ENCODE measurements around the gene PGAM5.
"Not testable (repeated sequence)": the region's sequence is repeated elsewhere in the genome, so short reads cannot be mapped to it uniquely, and the experiment has no call there.

The PGAM5 gene

GRCh38 chr12:132739600-132740312 lies 29.1 kb downstream of the PGAM5 start:
- no peaks in the 10 kb centered on the region for H3K4me1 ChIP-seq (ENCODE audit: control insufficient read depth in 1 of 2, insufficient read depth in 2 of 2, low read length in 2 of 2)
- H3K36me3 ChIP-seq (ENCODE audit: control insufficient read depth in 1 of 2, insufficient read depth in 2 of 2, low read length in 2 of 2): peaks cover 82 to 92% of the 10 kb centered on the region in 2 donors
- H3K4me3 ChIP-seq (ENCODE audit: low read depth in 1 of 2, low read length in 2 of 2): no peak overlapping the region
- H3K27ac ChIP-seq (ENCODE audit: low read length): no peak overlapping the region
- no peaks in the 10 kb centered on the region for H3K9me3 ChIP-seq (ENCODE audit: control insufficient read depth in 1 of 2, low read length in 2 of 2)
- H3K27me3 ChIP-seq (ENCODE audit: low read depth, low read length): no peaks in the 10 kb centered on the region

- Histone ChIP-seq H3K4me1 (ENCODE audit: control insufficient read depth in 1 of 2, insufficient read depth in 2 of 2, low read length in 2 of 2) (no peaks in the 10 kb centered on the region), H3K36me3 (ENCODE audit: control insufficient read depth in 1 of 2, insufficient read depth in 2 of 2, low read length in 2 of 2) (peaks cover 80 to 91% of the 10 kb centered on the region in 2 donors), H3K4me3 (ENCODE audit: low read depth in 1 of 2, low read length in 2 of 2) (no peak overlapping the region), H3K27ac (ENCODE audit: low read length) (no peak overlapping the region), H3K9me3 (ENCODE audit: control insufficient read depth in 1 of 2, low read length in 2 of 2) (no peaks in the 10 kb centered on the region), H3K27me3 (ENCODE audit: low read depth, low read length) (no peaks in the 10 kb centered on the region)
Observed at GRCh38 chr12:132740313-132740646, 29.6 kb downstream of the PGAM5 start.

DNA sequence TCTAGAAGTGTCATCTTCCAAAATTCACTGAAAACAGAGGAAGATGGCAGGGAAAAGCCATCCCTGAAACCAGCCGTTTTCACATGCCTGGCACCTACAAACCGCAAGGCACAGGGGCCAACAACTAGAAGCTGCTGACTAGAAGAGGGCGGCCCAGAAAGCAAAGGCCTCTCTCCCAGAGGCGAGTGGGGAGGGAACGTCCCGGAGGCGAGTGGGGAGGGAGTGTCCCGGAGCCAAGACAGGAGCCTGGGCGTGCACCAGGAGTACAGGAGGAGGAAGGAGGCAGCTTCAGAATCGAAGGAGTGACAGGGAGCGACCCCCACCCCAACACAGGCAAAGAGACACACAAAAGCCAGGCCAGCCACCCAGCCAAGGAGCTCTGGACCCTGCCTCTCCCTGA lies 30.0 kb downstream of the PGAM5 start:
- Histone ChIP-seq H3K27ac (ENCODE audit: low read length) (no peak overlapping the region), H3K9me3 (ENCODE audit: control insufficient read depth in 1 of 2, low read length in 2 of 2) (no peaks in the 10 kb centered on the region), H3K4me1 (ENCODE audit: control insufficient read depth in 1 of 2, insufficient read depth in 2 of 2, low read length in 2 of 2) (no peaks in the 10 kb centered on the region), H3K4me3 (ENCODE audit: low read depth in 1 of 2, low read length in 2 of 2) (no peak overlapping the region), H3K27me3 (ENCODE audit: low read depth, low read length) (no peaks in the 10 kb centered on the region), H3K36me3 (ENCODE audit: control insufficient read depth in 1 of 2, insufficient read depth in 2 of 2, low read length in 2 of 2) (peaks cover 80 to 91% of the 10 kb centered on the region in 2 donors)

GRCh38 chr12:132741620-132742019 lies 31.0 kb downstream of the PGAM5 start:
- H3K4me1 ChIP-seq (ENCODE audit: control insufficient read depth in 1 of 2, insufficient read depth in 2 of 2, low read length in 2 of 2): no peaks in the 10 kb centered on the region
- H3K36me3 ChIP-seq (ENCODE audit: control insufficient read depth in 1 of 2, insufficient read depth in 2 of 2, low read length in 2 of 2): peaks cover 79 to 91% of the 10 kb centered on the region in 2 donors
- no peaks in the 10 kb centered on the region for H3K27me3 ChIP-seq (ENCODE audit: low read depth, low read length)
- H3K27ac ChIP-seq (ENCODE audit: low read length): no peak overlapping the region
- no peak overlapping the region for H3K4me3 ChIP-seq (ENCODE audit: low read depth in 1 of 2, low read length in 2 of 2)
- H3K9me3 ChIP-seq (ENCODE audit: control insufficient read depth in 1 of 2, low read length in 2 of 2): no peaks in the 10 kb centered on the region

DNA sequence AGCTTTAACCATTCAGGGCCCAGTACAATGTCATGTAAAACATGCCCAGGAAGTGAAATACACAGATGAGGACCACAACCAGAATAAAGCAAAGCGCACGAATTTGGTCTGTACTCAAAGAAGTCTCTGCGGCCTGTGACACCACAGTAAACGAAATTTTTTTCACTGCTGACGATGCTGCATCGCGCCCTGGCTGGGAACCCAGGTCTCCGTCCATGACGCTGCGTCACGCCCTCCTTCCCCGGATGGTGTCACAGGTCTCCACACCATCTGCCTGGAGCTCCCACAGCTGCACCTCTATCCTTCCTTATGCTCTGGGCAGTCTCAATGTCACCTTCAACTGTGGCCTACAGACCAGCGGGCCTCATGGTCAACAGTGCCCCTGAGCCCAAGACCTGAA lies 33.2 kb downstream of the PGAM5 start:
- no peaks in the 10 kb centered on the region for H3K9me3 ChIP-seq (ENCODE audit: control insufficient read depth in 1 of 2, low read length in 2 of 2)
- H3K27me3 ChIP-seq (ENCODE audit: low read depth, low read length): no peaks in the 10 kb centered on the region
- no peaks in the 10 kb centered on the region for H3K4me1 ChIP-seq (ENCODE audit: control insufficient read depth in 1 of 2, insufficient read depth in 2 of 2, low read length in 2 of 2)
- H3K4me3 ChIP-seq (ENCODE audit: low read depth in 1 of 2, low read length in 2 of 2): no peak overlapping the region
- H3K27ac ChIP-seq (ENCODE audit: low read length): no peak overlapping the region
- H3K36me3 ChIP-seq (ENCODE audit: control insufficient read depth in 1 of 2, insufficient read depth in 2 of 2, low read length in 2 of 2): peaks cover 83 to 93% of the 10 kb centered on the region in 2 donors

DNA sequence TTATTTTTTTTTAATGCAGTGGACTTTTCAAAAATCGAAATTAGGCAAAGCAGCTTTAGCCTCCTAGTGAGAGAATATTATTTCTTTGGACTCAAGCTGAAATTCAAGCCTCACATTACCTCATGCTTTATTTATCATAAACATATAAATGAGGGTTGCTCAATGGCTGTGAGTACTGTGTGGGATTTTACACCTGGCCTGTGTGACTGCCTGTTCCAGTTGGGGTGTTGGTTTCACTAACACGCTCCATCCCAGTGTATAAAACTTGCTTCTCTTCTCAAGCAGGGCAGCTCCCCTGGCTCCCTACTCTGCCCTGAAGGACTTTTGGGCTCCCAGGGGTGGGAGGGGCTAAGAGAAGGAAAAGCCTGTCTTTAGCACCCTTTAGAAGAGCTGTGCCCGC lies 36.0 kb downstream of the PGAM5 start:
- H3K27me3 ChIP-seq (ENCODE audit: low read depth, low read length): no peaks in the 10 kb centered on the region
- H3K4me1 ChIP-seq (ENCODE audit: control insufficient read depth in 1 of 2, insufficient read depth in 2 of 2, low read length in 2 of 2): no peaks in the 10 kb centered on the region
- peaks cover 70 to 87% of the 10 kb centered on the region in 2 donors for H3K36me3 ChIP-seq (ENCODE audit: control insufficient read depth in 1 of 2, insufficient read depth in 2 of 2, low read length in 2 of 2)
- H3K9me3 ChIP-seq (ENCODE audit: control insufficient read depth in 1 of 2, low read length in 2 of 2): no peaks in the 10 kb centered on the region
- no peak overlapping the region for H3K4me3 ChIP-seq (ENCODE audit: low read depth in 1 of 2, low read length in 2 of 2)
- no peak overlapping the region for H3K27ac ChIP-seq (ENCODE audit: low read length)

DNA sequence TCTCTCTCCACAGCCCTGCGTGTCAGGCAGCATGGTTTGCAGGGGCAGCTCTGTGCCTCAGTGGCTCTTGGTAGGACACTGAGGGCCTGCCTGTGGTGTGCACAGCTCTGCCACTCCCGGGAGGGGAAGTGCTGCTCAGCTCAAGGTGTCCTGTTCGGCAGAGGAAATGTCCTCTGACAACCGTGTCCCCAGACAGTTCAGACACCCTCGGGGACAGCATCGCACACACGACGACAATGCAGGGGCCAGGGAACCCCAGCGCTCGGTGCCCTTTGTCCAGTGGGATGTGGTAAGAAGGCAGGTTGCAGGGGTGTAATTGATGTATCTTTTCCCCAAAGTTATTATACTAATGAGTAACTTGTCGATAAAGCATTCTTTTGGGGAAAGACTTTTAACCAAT lies 36.8 kb downstream of the PGAM5 start:
- Histone ChIP-seq H3K9me3 (ENCODE audit: control insufficient read depth in 1 of 2, low read length in 2 of 2) (no peaks in the 10 kb centered on the region), H3K27ac (ENCODE audit: low read length) (no peak overlapping the region), H3K36me3 (ENCODE audit: control insufficient read depth in 1 of 2, insufficient read depth in 2 of 2, low read length in 2 of 2) (peaks cover 63 to 84% of the 10 kb centered on the region in 2 donors)

GRCh38 chr12:132747896-132748295 lies 37.3 kb downstream of the PGAM5 start:
- Histone ChIP-seq H3K4me1 (ENCODE audit: control insufficient read depth in 1 of 2, insufficient read depth in 2 of 2, low read length in 2 of 2) (no peaks in the 10 kb centered on the region), H3K9me3 (ENCODE audit: control insufficient read depth in 1 of 2, low read length in 2 of 2) (no peaks in the 10 kb centered on the region), H3K27ac (ENCODE audit: low read length) (no peak overlapping the region), H3K4me3 (ENCODE audit: low read depth in 1 of 2, low read length in 2 of 2) (no peak overlapping the region), H3K36me3 (ENCODE audit: control insufficient read depth in 1 of 2, insufficient read depth in 2 of 2, low read length in 2 of 2) (peaks cover 59 to 84% of the 10 kb centered on the region in 2 donors), H3K27me3 (ENCODE audit: low read depth, low read length) (no peaks in the 10 kb centered on the region)

More for the DNA sequence above, 36.8 kb downstream of the PGAM5 start:
- Histone ChIP-seq H3K4me3 (ENCODE audit: low read depth in 1 of 2, low read length in 2 of 2) (no peak overlapping the region), H3K27me3 (ENCODE audit: low read depth, low read length) (no peaks in the 10 kb centered on the region), H3K4me1 (ENCODE audit: control insufficient read depth in 1 of 2, insufficient read depth in 2 of 2, low read length in 2 of 2) (no peaks in the 10 kb centered on the region)

DNA sequence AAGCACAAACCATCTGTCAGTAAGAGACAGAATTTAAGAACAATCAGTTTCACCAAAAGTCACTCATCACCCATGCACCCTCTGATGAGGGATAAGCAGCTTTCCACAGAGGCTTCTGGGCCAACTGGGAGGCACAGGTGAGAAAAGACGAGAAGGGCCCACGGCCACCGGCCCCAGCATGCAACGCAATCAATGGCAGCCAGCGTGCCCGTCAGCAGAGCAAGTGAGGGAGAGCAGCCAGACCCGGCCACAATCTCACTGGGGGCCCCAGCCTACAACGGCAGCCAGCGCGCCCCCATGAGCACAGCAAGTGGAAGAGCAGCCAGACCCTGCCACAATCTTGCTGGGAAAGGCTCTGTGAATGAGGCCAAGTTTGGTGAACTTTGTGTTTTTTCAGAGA lies 37.7 kb downstream of the PGAM5 start:
- Histone ChIP-seq H3K4me1 (ENCODE audit: control insufficient read depth in 1 of 2, insufficient read depth in 2 of 2, low read length in 2 of 2) (no peaks in the 10 kb centered on the region), H3K27me3 (ENCODE audit: low read depth, low read length) (no peaks in the 10 kb centered on the region), H3K9me3 (ENCODE audit: control insufficient read depth in 1 of 2, low read length in 2 of 2) (no peaks in the 10 kb centered on the region), H3K36me3 (ENCODE audit: control insufficient read depth in 1 of 2, insufficient read depth in 2 of 2, low read length in 2 of 2) (peaks cover 59 to 85% of the 10 kb centered on the region in 2 donors), H3K4me3 (ENCODE audit: low read depth in 1 of 2, low read length in 2 of 2) (no peak overlapping the region), H3K27ac (ENCODE audit: low read length) (no peak overlapping the region)

DNA sequence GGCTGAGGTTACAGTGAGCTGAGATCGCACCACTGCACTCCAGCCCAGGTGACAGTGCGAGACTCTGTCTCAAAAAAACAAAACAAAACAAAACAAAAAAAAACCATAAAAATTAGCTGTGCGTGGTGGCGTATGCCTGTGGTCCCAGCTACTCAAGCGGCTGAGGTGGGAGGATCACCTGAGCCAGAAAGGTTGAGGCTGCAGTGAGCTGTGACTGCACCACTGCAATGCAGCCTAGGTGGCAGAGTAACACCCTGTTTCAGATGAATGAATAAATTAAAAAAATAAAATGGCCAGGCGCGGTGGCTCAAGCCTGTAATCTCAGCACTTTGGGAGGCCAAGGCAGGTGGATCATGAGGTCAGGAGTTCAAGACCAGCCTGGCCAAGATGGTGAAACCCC lies 43.0 kb downstream of the PGAM5 start:
- H3K27ac ChIP-seq (ENCODE audit: low read length); H3K4me1 ChIP-seq (ENCODE audit: control insufficient read depth in 1 of 2, insufficient read depth in 2 of 2, low read length in 2 of 2); H3K27me3 ChIP-seq (ENCODE audit: low read depth, low read length); H3K4me3 ChIP-seq (ENCODE audit: low read depth in 1 of 2, low read length in 2 of 2); H3K9me3 ChIP-seq (ENCODE audit: control insufficient read depth in 1 of 2, low read length in 2 of 2): not testable (repeated sequence)
- H3K36me3 ChIP-seq (ENCODE audit: control insufficient read depth in 1 of 2, insufficient read depth in 2 of 2, low read length in 2 of 2): peaks cover 26 to 49% of the 10 kb centered on the region in 2 donors

GRCh38 chr12:132754160-132754932 lies 43.7 kb downstream of the PGAM5 start:
- Histone ChIP-seq H3K9me3 (ENCODE audit: control insufficient read depth in 1 of 2, low read length in 2 of 2) (no peaks in the 10 kb centered on the region), H3K4me3 (ENCODE audit: low read depth in 1 of 2, low read length in 2 of 2) (no peak overlapping the region), H3K27me3 (ENCODE audit: low read depth, low read length) (no peaks in the 10 kb centered on the region), H3K27ac (ENCODE audit: low read length) (no peak overlapping the region), H3K36me3 (ENCODE audit: control insufficient read depth in 1 of 2, insufficient read depth in 2 of 2, low read length in 2 of 2) (peaks cover 24 to 43% of the 10 kb centered on the region in 2 donors), H3K4me1 (ENCODE audit: control insufficient read depth in 1 of 2, insufficient read depth in 2 of 2, low read length in 2 of 2) (no peaks in the 10 kb centered on the region)
